Erythroblast (primary cell): ENCODE measurements around the gene FRMD5.

Source experiments
- GATA1 ChIP-seq: IDR thresholded peaks from 2 replicates; pipeline ENCODE4 v1.6.1; 2011; ENCODE audit warnings: low read depth, mild to moderate bottlenecking, control low read depth, low read length, moderate library complexity
- POLR2A ChIP-seq: IDR thresholded peaks from 2 replicates; pipeline ENCODE4 v1.6.1; 2011; ENCODE audit warnings: mild to moderate bottlenecking, low read length

DNA sequence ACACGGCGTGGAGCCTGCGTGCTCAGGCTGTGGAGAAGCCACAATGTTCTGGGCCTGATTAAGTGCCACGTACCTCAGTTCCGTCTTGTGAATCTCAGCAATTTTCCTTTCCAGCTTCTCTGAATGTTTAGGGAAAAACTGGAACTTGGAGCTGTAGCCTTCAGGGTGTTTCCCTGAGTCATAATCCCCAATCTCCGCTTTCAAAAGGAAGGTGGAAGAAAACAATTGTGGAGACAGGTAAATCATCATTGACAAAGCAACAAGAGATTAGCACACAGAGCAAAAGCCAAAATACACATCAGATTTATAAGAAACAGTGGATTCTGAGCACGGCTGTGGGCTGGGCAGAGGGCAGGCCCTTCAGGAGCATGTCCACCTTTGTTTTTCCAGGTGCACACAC, 289.3 kb downstream of the FRMD5 start:
- no peak for TF ChIP-seq POLR2A
- TF ChIP-seq GATA1 = no peak
